ENCODE measurements around the gene DNAJB1. TPM values are rescaled to one million over a fixed set of nuclear protein-coding genes. Genes with fewer than 3 reads are reported as not detected.

The DNAJB1 gene
- total and polyA plus RNA-seq, 2 of the 13 experiments (the other 11 are each of a cell fraction or from before 2014, with no cell fraction given), result 87.5 to 97.3 TPM

DNA sequence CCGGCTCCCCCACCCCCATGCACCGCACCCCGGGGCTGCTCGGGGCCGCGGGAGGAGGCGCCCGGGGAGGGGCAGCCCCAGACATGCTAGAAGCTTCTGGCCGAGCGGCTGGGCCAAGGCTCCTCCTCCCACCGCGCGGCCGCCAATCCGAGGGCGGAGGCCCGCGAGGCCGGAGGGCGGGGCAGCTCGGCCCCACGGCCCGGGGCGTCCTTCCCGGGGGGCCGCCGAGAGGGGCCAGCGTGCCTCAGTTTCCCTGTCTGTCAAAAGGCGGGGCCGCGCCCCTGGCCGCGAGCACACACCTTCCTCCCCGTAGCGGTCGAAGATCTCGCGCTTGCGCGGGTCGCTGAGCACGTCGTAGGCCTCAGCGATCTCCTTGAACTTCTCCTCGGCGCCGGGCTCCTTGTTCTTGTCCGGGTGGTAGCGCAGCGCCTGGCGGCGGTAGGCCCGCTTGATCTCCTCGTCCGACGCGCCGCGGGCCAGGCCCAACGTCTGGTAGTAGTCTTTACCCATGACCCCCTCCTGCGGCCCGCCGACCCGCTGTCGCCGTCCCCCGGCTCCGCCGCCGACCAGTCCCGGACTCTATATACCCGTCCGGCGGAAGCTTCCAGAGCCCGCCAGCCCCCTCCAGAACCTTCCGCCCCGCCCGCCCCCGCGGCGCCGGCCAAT is at the start of gene DNAJB1 (continued):
- TF ChIP-seq NCOA1 (CRISPR knock-in tag; IDR thresholded peaks at IDR 0.05) (no peak), ZSCAN30 (CRISPR knock-in tag; IDR thresholded peaks at IDR 0.05) (0 out of 2 replicates have a peak, but pooled peaks have one; percentile 52), ZNF329 (CRISPR knock-in tag; IDR thresholded peaks at IDR 0.05; ENCODE audit: low read depth) (peak; percentile 77; the same call in 1 of the 2 replicates), ZBTB7B (CRISPR knock-in tag; IDR thresholded peaks at IDR 0.05) (no peak), ZNF264 (CRISPR knock-in tag; IDR thresholded peaks at IDR 0.05) (0 out of 2 replicates have a peak, but pooled peaks have one; percentile 22), SNAPC2 (CRISPR knock-in tag; IDR thresholded peaks at IDR 0.05) (no peak), DRAP1 (CRISPR knock-in tag; IDR thresholded peaks at IDR 0.05) (peak; percentile 90), SIN3A (IDR thresholded peaks at IDR 0.05; ENCODE audit: borderline replicate concordance, low read depth, low read length) (peak; percentile 69; the same call in 1 of the 2 replicates), ZNF10 (CRISPR knock-in tag; IDR thresholded peaks at IDR 0.05; ENCODE audit: borderline replicate concordance, low read depth) (no peak), ZNF275 (CRISPR knock-in tag; IDR thresholded peaks at IDR 0.05; ENCODE audit: borderline replicate concordance) (peak; percentile 78; the same call in 1 of the 2 replicates), ELF4 (CRISPR knock-in tag; IDR thresholded peaks at IDR 0.05; ENCODE audit: borderline replicate concordance) (no peak), ARID2 (CRISPR knock-in tag; IDR thresholded peaks at IDR 0.05; ENCODE audit: borderline replicate concordance) (no peak), ZNF207 (IDR thresholded peaks at IDR 0.05; ENCODE audit: borderline replicate concordance) (no peak), MZF1 (CRISPR knock-in tag; IDR thresholded peaks at IDR 0.05; ENCODE audit: borderline replicate concordance) (0 out of 2 replicates have a peak, but pooled peaks have one; percentile 38), ZNF678 (CRISPR knock-in tag; IDR thresholded peaks at IDR 0.05) (0 out of 2 replicates have a peak, but pooled peaks have one; percentile 77), SP1 (IDR thresholded peaks at IDR 0.05) (no peak), SP1 (CRISPR knock-in tag; IDR thresholded peaks at IDR 0.05) (no peak; the same call in 1 of the 2 replicates), ZNF777 (CRISPR knock-in tag; IDR thresholded peaks at IDR 0.05) (peak; percentile 36; the same call in 1 of the 2 replicates)
- TF ChIP-seq, protein P1, sequence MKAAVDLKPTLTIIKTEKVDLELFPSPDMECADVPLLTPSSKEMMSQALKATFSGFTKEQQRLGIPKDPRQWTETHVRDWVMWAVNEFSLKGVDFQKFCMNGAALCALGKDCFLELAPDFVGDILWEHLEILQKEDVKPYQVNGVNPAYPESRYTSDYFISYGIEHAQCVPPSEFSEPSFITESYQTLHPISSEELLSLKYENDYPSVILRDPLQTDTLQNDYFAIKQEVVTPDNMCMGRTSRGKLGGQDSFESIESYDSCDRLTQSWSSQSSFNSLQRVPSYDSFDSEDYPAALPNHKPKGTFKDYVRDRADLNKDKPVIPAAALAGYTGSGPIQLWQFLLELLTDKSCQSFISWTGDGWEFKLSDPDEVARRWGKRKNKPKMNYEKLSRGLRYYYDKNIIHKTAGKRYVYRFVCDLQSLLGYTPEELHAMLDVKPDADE (CRISPR knock-in tag; IDR thresholded peaks at IDR 0.05), result no peak
- TF ChIP-seq, protein P2, sequence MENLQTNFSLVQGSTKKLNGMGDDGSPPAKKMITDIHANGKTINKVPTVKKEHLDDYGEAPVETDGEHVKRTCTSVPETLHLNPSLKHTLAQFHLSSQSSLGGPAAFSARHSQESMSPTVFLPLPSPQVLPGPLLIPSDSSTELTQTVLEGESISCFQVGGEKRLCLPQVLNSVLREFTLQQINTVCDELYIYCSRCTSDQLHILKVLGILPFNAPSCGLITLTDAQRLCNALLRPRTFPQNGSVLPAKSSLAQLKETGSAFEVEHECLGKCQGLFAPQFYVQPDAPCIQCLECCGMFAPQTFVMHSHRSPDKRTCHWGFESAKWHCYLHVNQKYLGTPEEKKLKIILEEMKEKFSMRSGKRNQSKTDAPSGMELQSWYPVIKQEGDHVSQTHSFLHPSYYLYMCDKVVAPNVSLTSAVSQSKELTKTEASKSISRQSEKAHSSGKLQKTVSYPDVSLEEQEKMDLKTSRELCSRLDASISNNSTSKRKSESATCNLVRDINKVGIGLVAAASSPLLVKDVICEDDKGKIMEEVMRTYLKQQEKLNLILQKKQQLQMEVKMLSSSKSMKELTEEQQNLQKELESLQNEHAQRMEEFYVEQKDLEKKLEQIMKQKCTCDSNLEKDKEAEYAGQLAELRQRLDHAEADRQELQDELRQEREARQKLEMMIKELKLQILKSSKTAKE (CRISPR knock-in tag; IDR thresholded peaks at IDR 0.05; ENCODE audit: borderline replicate concordance), result no peak
- TF ChIP-seq, protein P3, sequence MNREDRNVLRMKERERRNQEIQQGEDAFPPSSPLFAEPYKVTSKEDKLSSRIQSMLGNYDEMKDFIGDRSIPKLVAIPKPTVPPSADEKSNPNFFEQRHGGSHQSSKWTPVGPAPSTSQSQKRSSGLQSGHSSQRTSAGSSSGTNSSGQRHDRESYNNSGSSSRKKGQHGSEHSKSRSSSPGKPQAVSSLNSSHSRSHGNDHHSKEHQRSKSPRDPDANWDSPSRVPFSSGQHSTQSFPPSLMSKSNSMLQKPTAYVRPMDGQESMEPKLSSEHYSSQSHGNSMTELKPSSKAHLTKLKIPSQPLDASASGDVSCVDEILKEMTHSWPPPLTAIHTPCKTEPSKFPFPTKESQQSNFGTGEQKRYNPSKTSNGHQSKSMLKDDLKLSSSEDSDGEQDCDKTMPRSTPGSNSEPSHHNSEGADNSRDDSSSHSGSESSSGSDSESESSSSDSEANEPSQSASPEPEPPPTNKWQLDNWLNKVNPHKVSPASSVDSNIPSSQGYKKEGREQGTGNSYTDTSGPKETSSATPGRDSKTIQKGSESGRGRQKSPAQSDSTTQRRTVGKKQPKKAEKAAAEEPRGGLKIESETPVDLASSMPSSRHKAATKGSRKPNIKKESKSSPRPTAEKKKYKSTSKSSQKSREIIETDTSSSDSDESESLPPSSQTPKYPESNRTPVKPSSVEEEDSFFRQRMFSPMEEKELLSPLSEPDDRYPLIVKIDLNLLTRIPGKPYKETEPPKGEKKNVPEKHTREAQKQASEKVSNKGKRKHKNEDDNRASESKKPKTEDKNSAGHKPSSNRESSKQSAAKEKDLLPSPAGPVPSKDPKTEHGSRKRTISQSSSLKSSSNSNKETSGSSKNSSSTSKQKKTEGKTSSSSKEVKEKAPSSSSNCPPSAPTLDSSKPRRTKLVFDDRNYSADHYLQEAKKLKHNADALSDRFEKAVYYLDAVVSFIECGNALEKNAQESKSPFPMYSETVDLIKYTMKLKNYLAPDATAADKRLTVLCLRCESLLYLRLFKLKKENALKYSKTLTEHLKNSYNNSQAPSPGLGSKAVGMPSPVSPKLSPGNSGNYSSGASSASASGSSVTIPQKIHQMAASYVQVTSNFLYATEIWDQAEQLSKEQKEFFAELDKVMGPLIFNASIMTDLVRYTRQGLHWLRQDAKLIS (CRISPR knock-in tag; IDR thresholded peaks at IDR 0.05), result no peak
